Stimulated activated CD4-positive, alpha-beta T cell treated with anti-CD3 and anti-CD28 coated beads, Interleukin-4, amount 100 ng/mL, for 1 hour (primary cell): ENCODE data around the gene LIPJ.

Source experiments
- DNase-seq: peaks from one replicate; pipeline ENCODE4 v3.0.0-alpha.2; 2020

The LIPJ gene

DNA sequence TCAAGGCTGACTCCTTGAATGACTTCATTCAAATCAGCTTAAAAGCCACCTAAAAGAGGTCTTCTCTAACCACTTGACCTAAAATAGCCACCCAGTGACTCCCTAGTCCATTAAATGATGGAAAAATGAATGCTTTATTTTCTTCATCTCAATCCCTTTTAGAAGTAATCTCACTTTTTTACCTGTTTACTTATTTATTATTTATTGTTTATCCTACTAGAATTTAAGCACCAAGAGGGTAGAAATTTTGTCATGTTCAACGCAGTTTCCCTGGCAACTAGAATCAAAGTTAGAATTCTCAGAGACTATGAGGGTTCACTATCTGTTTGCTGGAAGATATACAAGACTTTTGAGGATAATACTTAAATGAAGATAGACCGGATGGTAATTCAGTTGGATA lies at the start of gene LIPJ:
TSS of gene LIPJ (plus strand) at position 301 of the 400 bp plus-strand sequence. CDS start 3,926 bp downstream, outside the sequence.
- DNase-seq = no peak

GRCh38 chr10:88537322-88537721 lies 49.2 kb upstream of the LIPJ start:
- no peak for DNase-seq

DNA sequence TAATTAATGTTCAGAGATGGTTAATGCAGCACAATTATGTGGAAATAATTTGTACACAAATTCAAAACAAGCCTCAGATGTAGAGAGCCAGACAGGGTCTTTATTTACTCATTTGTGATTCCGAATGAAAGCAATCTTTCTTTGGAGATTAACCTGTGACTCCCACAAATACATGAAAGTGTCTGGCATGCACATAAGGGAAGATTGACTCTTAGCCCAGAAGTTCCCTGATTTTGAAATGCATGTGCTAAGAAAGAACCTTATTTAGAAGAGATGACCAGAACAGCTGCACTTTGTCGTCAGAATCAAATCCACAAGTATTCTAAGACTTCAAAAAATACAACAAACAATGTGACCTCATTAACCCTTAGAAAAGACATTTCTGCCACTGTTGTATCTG lies 48.5 kb upstream of the LIPJ start:
- DNase-seq = no peak

DNA sequence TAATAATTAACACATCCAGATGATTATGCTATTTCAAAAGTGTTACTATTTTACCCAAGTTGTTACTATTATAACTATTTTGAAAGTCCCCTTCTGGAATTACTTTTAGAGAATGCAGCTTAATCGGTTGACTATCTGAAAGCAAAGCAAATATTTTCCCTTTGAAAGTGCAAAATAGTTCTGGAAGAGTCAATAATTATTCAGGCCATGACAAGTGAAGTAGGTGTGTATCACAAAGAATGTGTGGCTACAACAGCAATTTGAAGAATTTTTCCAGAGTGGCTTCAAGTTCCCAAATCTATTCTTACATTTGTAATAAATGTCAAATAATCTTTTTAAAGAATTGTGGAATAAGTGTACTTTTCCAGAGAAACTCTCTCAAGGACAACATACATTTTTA lies 46.2 kb upstream of the LIPJ start:
- DNase-seq = no peak

DNA sequence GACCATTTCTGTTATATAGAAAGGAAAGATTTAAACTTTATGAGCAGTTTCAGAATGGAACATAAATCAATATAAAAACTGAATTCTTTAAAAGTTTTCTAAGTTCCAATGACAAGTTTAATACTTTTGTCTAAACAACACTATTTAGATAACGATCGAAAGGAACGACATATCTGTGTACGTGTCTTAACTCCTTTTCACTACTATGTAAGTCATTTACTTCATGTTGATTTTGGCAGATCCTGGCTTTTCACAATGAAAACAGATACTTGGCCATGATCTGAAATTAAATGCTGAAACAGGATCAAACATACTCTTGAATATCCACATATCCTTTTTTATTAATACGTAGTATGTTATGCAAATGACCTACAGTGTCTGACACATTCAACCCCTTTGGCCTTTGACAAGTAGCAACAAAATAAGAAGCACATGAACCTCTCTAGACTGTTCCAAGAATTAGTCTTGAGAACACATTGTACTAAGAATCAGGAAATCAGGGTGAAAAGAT lies 45.4 kb upstream of the LIPJ start:
- DNase-seq = no peak

DNA sequence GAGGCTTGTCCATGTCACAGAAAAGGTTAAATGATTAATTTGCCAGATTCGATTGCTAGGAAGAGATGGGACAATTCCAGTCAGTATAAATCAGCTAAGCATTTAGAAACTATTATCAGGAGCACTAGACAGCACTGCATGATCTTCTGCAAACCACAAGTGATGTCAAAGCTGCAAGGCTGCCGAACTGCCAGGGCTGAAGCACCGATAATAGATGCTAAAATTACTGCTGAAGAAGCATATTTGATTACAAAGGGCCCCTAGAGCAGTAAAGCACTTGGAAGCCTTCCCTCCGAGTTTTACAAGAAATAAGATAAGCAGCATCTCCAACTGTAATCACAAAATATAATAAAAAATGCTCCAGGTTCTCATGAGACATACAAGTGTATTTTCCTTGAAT lies 44.0 kb upstream of the LIPJ start:
- DNase-seq = no peak

GRCh38 chr10:88544140-88544870 lies 42.3 kb upstream of the LIPJ start:
- DNase-seq = no peak

DNA sequence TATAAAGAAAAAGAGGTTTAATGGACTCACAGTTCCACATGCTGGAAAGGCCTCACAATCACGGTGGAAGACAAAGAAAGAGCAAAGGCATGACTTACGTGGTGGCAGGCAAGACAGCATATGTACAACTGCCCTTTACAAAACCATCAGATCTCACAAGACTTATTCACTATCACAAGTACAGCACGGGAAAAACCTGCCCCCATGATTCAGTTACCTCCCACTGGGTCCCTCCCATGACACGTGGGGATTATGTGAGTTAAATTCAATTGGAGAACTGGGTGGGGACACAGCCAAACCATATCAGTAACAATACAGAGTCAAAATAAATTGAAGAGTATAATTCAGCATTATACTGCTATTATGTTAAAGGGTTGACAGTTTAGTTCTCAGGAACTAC lies 41.2 kb upstream of the LIPJ start:
- no peak for DNase-seq

DNA sequence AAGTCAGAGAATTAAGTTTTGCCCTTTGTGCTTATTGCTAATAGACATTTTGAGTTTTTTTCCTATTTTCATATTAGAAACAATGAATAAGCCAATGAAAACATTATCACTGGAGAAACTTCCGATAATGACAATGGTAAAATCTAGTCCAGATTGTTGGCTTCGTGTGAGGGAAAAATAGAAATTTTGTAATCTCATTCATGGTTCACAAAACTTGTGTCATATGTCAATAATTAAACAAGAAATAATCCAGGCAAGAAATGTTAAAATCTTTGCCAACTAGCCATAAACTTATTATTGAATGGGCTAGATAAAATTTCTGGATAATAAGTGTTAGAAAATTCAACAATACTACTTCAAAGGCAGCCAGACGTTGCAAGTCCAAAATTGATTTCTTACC lies 40.1 kb upstream of the LIPJ start:
- no peak for DNase-seq

DNA sequence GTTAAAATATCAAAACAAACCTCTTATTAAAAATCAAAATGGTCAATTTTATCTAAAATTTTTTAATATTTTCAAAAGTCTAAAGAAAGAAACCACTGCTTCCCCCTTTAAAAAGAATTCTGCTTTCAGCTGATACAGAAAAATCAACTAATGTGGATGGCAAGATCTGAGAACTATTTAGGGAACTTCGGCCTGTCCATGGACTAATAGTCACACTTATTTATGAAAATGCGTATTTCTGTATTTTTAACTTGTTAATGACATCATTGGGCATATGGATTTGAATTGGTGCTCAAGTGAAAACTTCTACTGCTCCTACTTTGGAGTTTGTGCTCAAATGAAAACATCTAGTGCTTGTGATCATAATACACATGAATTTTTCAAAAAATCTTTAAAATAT lies 35.3 kb upstream of the LIPJ start:
- no peak for DNase-seq

DNA sequence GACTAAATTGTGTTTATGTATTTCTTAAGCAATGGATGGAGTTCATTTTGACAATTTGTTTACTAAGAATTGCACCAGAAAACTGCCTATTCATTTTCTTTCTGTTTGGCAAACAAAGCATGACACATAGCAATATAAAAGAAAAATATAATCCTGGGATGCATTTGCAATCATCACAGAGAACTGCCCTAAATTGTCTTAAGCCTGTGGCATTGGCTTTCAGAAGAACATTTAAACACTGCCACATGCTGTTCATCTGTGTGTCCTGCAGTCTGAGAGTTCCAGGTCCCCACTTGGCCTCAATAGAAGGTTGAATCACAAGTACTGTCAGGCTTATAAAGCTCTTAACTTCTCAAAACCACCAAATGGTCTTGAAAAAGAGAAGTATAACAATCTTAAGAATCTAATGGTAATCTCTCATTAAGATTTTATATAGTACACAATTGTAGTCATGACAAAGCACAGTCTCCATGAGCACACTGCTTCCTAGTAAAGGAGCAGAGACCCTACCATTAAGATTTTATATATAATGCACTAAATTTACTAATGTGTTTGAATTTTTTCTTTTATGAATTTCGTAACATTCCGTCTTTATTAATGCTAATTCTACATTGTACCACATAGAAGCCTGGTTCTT lies 33.3 kb upstream of the LIPJ start:
- peak; percentile 3 for DNase-seq

- DNase-seq = no peak
Measured at GRCh38 chr10:88555190-88555908, 31.2 kb upstream of the LIPJ start.

DNA sequence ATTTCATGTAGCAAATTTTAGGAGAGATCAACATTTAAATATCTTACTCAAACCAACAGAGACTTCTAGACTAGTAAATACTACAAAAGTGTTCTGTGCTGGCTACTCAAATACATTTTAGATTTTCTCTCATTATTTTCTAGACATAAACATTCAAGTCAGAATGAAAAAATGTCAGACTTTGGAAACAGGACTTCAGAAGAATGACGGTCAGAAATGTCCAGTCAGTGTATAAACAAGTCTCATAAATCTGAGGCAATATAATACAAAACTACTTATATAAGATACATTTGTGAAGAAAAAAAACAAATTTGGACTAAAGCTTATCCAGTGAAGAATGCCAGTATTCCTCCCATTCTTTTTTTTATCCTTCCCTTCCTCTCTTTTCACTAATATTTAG lies 29.3 kb upstream of the LIPJ start:
- DNase-seq = no peak

DNA sequence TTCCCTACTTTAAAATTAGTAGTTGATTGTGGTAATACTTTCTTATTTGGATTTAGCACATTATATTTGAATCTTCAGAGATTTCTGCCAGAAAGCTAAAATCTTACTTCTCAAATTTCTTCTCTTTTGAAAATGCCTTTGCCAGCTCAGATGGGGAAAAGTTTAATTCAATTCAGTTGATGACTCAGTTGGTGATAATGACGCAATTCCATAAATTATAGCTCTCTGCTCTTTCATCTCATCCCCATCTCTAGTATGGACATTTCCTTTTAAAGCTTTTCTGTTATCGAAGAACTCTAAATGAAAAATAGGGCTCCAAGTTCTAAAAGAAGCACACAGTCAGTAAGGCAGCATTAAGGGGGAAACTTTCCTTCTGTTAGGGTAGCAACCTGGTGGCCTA lies 28.9 kb upstream of the LIPJ start:
- DNase-seq = no peak

- no peak for DNase-seq
Measured at GRCh38 chr10:88562152-88562551, 24.4 kb upstream of the LIPJ start.

DNA sequence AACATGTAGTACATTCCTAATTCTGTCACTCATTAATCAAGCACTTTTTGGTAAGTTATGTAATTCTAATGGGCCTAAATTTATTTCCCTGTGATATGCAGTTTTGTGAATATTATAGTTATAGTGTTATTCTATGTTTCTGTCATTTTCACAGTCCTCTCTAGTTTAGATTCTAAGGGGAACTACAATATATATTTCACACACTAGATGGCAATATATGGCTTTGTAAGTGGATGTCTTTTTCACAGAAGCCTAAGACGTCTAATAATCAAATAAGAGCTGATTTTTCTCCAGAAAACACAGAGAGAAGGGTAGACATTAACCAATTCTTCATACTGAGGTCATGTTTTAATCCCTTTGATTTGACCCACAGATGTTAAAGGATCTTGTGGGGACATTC lies 21.5 kb upstream of the LIPJ start:
- no peak for DNase-seq

DNA sequence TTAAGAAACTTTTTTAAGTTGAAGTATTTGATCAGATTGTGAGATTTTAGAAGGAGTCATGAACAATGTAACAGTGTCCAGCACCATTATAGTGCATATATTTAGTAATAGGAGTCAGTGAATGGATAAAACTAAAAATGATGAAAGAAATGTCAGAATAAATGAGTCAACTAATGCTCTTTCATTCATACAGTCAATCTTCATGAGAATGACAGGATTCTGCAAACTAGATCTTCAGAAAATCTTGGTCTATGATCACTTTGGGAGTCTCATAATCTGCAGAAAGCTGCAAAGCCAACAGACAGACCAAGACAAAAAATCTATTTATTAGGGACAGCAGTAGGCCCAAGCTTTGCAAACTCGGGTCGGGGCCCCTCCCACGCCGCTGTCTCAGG lies 4.2 kb upstream of the LIPJ start:
- DNase-seq = no peak

GRCh38 chr10:88582806-88583583 lies 3.6 kb upstream of the LIPJ start, which contains the start of gene RNLS:
Gene RNLS, minus strand, starts transcription at chr10:88583318.
- peak; percentile 73 for DNase-seq

DNA sequence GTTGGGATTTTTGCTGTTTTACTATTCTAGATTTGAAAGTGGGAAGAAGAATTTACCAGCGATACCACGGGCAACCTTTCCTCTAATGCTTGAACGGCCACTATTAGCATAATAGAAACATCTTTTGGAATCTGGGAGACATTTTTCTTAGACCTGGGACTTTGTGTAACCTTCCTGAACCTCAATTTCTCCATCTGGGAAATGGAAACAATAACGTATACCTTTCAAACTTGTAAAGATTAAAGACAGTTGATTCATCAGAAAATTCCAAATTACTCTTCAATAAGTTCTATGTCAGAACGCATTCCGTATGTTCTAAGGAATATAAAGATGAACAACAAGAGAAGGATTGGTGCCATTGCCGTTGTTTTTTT lies 3.0 kb upstream of the LIPJ start:
- no peak for DNase-seq

- DNase-seq = no peak
Measured at GRCh38 chr10:88592381-88592780, 5.8 kb downstream of the LIPJ start.

DNA sequence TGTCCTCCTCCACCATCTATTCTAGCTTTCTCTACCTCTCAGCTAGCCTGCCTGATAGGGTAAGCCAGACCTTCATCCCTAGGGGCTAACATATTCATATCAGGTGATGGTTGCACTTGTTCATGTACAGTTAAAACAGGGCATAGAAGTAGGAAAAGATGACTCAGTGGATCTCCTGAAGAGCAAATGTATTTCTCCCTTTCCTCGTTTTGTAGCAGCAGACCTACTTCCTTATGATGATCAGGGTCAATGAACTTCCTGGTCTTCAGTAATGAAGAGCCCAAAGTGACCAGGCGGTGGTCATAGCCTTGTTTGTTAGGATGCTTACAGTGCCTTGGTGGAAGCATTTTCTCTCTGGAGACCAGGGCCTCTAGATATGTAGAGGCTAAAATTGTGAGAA lies 6.3 kb downstream of the LIPJ start:
- no peak for DNase-seq

GRCh38 chr10:88594482-88594881 lies 7.9 kb downstream of the LIPJ start:
- DNase-seq = no peak

DNA sequence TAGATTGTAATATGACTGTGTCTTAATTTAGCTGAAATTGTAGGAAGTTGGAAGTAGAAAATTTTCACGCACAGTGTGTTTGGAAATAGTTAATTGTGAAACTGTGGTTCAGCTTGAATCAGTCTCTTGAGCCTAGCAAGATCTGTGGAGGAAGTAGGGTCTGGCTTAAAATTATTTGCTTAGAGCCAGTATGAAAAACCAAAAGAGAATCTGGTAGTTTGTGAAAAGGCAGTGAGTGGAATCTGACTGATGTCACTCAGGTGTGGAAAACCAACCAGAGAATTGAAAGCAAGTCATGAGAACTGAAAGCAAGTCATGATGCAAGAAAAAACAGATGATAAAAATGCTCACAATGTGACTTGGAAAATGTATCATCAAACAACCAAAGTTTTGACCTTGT lies 11.5 kb downstream of the LIPJ start:
- no peak for DNase-seq
